PC-3 (cell line): Measurements from ENCODE around the gene KRTAP10-11.

Experiments
- CTCF ChIP-seq: fragments of 300-600 bp; sonication (generic); conservative IDR thresholded peaks from 2 replicates; pipeline ENCODE4 v1.5.1; 2017; ENCODE audit warnings: antibody characterized with exemption, low read depth, mild to moderate bottlenecking, low read length
- EZH2 ChIP-seq: fragments of 300-600 bp; sonication (generic); IDR thresholded peaks from one replicate; pipeline ENCODE4 v1.6.1; 2017; ENCODE audit warnings: antibody characterized with exemption, mild to moderate bottlenecking, low read length; ENCODE audit not compliant: unreplicated experiment
- EZH2phosphoT487 ChIP-seq: fragments of 300-600 bp; sonication (generic); IDR thresholded peaks from 2 replicates; pipeline ENCODE4 v1.6.1; 2018; ENCODE audit warnings: mild to moderate bottlenecking, antibody characterized with exemption, low read length, borderline replicate concordance

GRCh38 chr21:44649521-44650100 is 3.4 kb downstream of the KRTAP10-11 start:
- TF ChIP-seq CTCF, result no peak
- no peak for TF ChIP-seq EZH2
- TF ChIP-seq EZH2phosphoT487, result no peak
